Stomach smooth muscle (tissue), 2 donors: ENCODE results near the gene GH2.
"Not testable (repeated sequence)": the region's sequence is repeated elsewhere in the genome, so short reads cannot be mapped to it uniquely, and the experiment has no call there.

Experiments
- H3K27ac ChIP-seq: one replicate; pipeline ENCODE4 v1.7.0; 2013; ENCODE audit warnings: mild to moderate bottlenecking, low read length, inconsistent platforms
- H3K27me3 ChIP-seq, 2 donors: one replicate each; pipeline ENCODE4 v1.7.0; 2013; ENCODE audit warnings: low read length in 2 of 2; ENCODE audit not compliant: insufficient read depth in 2 of 2, control insufficient read depth in 1 of 2
- H3K36me3 ChIP-seq, 2 donors: one replicate each; pipeline ENCODE4 v1.7.0; 2013; ENCODE audit warnings: low read length in 2 of 2; ENCODE audit not compliant: control insufficient read depth in 2 of 2, insufficient read depth in 2 of 2
- H3K4me1 ChIP-seq: one replicate; pipeline ENCODE4 v1.7.0; 2013; ENCODE audit warnings: low read length; ENCODE audit not compliant: control insufficient read depth, insufficient read depth
- H3K4me3 ChIP-seq, 2 donors: one replicate each; pipeline ENCODE4 v1.7.0; 2013; ENCODE audit warnings: low read length in 2 of 2
- H3K9ac ChIP-seq, 2 donors: one replicate each; pipeline ENCODE4 v1.7.0; 2013; ENCODE audit warnings: low read length in 2 of 2, mild to moderate bottlenecking in 1 of 2
- H3K9me3 ChIP-seq, 2 donors: one replicate each; pipeline ENCODE4 v1.7.0; 2013; ENCODE audit warnings: low read length in 2 of 2; ENCODE audit not compliant: control insufficient read depth in 2 of 2
- donor health status: healthy.
- donor health status: Pancreatic carcinoma.

The GH2 gene

DNA sequence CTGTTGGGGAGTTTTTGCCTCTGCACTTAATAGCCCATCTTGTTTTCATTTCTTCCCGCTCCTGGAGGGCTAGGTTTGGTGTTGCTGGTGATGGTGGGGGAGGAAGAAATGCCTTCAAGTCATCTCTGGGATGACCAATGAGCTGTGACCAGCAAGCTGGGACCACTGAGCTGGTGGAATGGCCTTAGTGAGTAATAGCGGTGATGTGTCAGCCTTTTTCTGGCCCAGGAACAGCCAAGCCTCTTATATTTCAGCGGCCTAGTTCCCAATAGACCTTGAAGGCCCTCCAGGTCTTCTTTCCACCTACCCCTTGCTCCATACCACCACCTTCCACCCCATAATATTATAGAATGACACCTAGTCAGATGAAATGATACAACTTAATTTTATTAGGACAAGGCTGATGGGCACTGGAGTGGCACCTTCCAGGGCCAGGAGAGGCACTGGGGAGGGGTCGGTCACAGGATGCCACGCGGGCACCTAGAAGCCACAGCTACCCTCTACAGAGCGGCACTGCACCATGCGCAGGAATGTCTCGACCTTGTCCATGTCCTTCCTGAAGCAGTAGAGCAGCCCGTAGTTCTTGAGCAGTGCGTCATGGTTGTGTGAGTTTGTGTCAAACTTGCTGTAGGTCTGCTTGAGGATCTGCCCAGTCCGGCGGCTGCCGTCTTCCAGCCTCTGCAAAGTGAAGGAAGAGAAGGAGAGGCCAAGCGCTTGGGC lies 9.9 kb downstream of the GH2 start:
- H3K9me3 ChIP-seq, H3K27ac ChIP-seq, H3K9ac ChIP-seq, H3K36me3 ChIP-seq, H3K27me3 ChIP-seq, H3K4me1 ChIP-seq, H3K4me3 ChIP-seq: not testable (repeated sequence)

GRCh38 chr17:63870292-63870665 lies 11.5 kb downstream of the GH2 start:
- H3K9me3 ChIP-seq, H3K36me3 ChIP-seq, H3K4me3 ChIP-seq, H3K4me1 ChIP-seq, H3K27me3 ChIP-seq, H3K9ac ChIP-seq, H3K27ac ChIP-seq: not testable (repeated sequence)

DNA sequence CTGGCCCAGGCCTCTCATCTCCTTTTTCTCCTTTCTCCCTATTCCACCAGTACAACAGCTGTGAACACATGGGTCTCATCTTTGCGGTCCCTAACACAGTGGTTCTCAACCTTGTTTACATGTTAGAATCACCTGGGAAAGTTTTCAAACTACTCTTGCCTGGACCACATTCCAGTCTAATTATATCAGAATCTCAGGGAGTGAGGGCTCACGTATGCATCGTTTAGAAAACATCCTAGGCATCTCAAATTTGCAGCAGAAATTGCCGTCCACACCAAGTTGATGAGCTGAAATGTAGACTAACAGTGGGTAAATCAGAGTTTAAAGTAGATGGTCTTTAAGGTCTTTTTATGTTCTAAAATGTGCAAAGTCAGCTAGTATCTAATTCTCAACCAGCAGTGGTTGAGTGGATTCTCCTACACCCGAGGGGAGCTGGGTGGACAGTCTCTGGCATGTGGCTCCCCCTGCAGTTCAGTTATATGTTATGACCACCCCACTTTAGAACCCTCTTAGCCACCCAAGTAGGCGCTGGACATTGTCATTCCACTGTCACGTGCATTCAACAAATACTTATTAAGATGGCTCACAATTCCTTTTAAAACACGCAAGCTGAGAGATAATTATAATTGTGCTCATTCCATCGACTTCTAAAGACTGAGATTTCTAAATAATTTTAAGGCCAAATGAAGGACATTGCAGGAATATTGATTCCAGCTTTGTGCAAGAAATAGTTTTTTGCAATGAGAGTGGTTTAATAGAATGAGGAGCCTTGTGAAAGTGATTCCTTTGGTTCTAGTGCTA lies 12.1 kb downstream of the GH2 start:
- not testable (repeated sequence) for H3K27me3 ChIP-seq, H3K27ac ChIP-seq, H3K9ac ChIP-seq

DNA sequence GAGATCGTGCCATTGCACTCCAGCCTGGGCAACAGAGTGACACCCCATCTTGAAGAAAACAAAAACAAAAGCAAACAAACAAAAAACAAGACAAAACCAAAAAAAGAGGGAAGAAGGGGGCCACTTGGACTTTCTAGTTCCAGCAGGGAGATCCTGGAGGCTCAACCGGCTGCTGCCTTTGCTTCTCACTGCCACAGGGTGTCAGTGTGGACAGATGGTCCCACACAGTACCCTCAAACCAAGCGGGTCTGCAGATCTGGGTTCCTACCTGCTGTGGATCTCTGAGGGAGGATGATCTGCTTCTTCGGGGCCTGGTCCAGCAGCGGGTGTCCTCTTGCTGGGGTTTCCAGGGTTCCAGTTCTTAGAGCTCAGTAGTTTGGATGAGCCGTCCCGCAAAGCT lies 15.1 kb downstream of the GH2 start:
- not testable (repeated sequence) for H3K4me1 ChIP-seq, H3K4me3 ChIP-seq, H3K27ac ChIP-seq, H3K36me3 ChIP-seq, H3K9me3 ChIP-seq, H3K27me3 ChIP-seq, H3K9ac ChIP-seq

More for the DNA sequence above, 12.1 kb downstream of the GH2 start:
- not testable (repeated sequence) for H3K36me3 ChIP-seq, H3K4me1 ChIP-seq, H3K9me3 ChIP-seq, H3K4me3 ChIP-seq

- H3K27ac ChIP-seq: no peak overlapping the region
- H3K9me3 ChIP-seq: no peaks in the 10 kb centered on the region
- no peak overlapping the region for H3K4me3 ChIP-seq
- no peak overlapping the region for H3K9ac ChIP-seq
- peaks cover 0 to 4% of the 10 kb centered on the region in 2 donors for H3K27me3 ChIP-seq
- H3K4me1 ChIP-seq: no peaks in the 10 kb centered on the region
- H3K36me3 ChIP-seq: no peaks in the 10 kb centered on the region
These were observed 22.5 kb downstream of the GH2 start for GRCh38 chr17:63859257-63859656.

DNA sequence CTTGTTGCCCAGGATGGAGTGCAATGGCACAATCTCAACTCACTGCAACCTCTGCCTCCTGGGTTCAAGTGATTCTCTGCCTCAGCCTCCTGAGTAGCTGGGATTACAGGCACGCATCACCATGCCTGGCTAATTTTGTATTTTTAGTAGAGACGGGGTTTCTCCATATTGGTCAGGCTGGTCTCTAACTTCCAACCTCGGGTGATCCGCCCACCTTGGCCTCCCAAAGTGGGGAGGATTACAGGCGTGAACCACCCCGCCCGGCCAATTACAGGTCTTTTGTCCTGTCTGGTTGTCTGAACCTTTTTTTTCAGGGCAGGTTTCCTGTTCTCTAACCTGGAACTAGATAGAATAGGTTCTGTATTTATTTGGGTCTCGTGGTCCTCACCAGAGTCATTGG lies 25.3 kb downstream of the GH2 start:
- not testable (repeated sequence) for H3K27ac ChIP-seq, H3K9me3 ChIP-seq, H3K4me3 ChIP-seq, H3K27me3 ChIP-seq, H3K4me1 ChIP-seq, H3K9ac ChIP-seq, H3K36me3 ChIP-seq

DNA sequence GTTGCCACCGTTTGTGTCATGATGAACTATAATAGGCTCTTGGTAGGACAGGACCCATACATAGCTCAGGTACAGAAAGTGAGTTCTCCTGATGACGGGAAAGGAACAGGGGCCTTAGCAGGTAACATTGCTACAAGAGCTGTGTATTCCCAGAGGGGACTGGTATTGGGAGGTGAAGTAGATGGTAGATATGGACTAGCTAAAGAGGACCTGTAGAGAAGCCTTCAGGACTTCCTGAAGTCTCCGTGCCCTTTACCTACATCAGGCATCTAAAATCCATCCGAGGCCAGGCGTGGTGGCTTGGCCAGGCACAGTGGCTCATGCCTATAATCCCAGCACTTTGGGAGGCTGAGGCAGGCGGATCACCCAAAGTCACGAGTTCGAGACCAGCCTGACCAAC lies 26.6 kb downstream of the GH2 start:
- Histone ChIP-seq H3K4me3 (no peak overlapping the region), H3K9me3 (no peaks in the 10 kb centered on the region), H3K36me3 (no peaks in the 10 kb centered on the region), H3K9ac (no peak overlapping the region), H3K27ac (no peak overlapping the region), H3K27me3 (peaks cover 0 to 4% of the 10 kb centered on the region in 2 donors), H3K4me1 (no peaks in the 10 kb centered on the region)

GRCh38 chr17:63854709-63855108 lies 27.0 kb downstream of the GH2 start:
- H3K4me3 ChIP-seq: no peak overlapping the region
- H3K9ac ChIP-seq: no peak overlapping the region
- H3K27me3 ChIP-seq: peaks cover 0 to 3% of the 10 kb centered on the region in 2 donors

DNA sequence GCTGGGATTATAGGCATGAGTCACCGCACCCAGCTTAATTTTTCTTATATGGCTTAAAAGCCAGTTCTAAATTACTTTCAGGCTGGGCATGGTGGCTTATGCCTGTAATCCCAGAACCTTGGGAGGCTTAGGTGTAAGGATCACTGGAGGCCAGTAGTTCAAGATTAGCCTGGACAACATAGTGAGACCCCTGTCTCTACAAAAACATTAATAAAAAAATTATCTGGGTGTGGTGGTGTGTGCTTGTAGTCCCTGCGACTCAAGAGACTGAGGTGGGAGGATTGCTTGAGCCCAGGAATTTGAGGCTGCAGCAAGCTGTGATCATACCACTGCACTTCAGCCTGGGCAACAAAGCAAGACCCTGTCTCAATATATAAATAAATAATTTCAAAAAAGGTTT lies 28.5 kb downstream of the GH2 start:
- H3K27me3 ChIP-seq: no peaks in the 10 kb centered on the region
- H3K4me3 ChIP-seq: no peak overlapping the region
- no peaks in the 10 kb centered on the region for H3K9me3 ChIP-seq
- H3K27ac ChIP-seq: no peak overlapping the region
- no peaks in the 10 kb centered on the region for H3K36me3 ChIP-seq
- H3K9ac ChIP-seq: no peak overlapping the region
- H3K4me1 ChIP-seq: peaks cover 10% of the 10 kb centered on the region

More at GRCh38 chr17:63854709-63855108, 27.0 kb downstream of the GH2 start:
- Histone ChIP-seq H3K9me3 (no peaks in the 10 kb centered on the region), H3K36me3 (no peaks in the 10 kb centered on the region), H3K27ac (no peak overlapping the region), H3K4me1 (no peaks in the 10 kb centered on the region)

GRCh38 chr17:63850401-63850800 lies 31.3 kb downstream of the GH2 start:
- Histone ChIP-seq H3K36me3 (no peaks in the 10 kb centered on the region), H3K9ac (no peak overlapping the region), H3K4me3 (no peak overlapping the region), H3K27me3 (no peaks in the 10 kb centered on the region), H3K27ac (no peak overlapping the region), H3K9me3 (no peaks in the 10 kb centered on the region), H3K4me1 (peaks cover 12% of the 10 kb centered on the region)
